Measurements from ENCODE around the gene FUT2. TPM values are rescaled to one million over a fixed set of nuclear protein-coding genes. Genes with fewer than 3 reads are reported as not detected.

FUT2 gene
- 100 to 1,000 TPM in 3 of 4 donors, 10 to 100 TPM in 1; 64.8 to 201 (median 117) TPM for polyA plus RNA-seq
- long read RNA-seq, donor 1, partial matches to known transcripts, result 0 of 2 reads
- long read RNA-seq, donor 1, other reads (novel, unspliced or antisense), result 0 of 2 reads
- long read RNA-seq, donor 2, partial matches to known transcripts, result 0 of 2 reads
- long read RNA-seq, donor 2, other reads (novel, unspliced or antisense), result 0 of 2 reads
- long read RNA-seq, donor 3, partial matches to known transcripts, result 0 of 6 reads
- long read RNA-seq, donor 3, other reads (novel, unspliced or antisense), result 0 of 6 reads
- long read RNA-seq, donor 4, result 0 reads
- long read RNA-seq, donor 5, partial matches to known transcripts, result 6 of 10 reads
- long read RNA-seq, donor 5, other reads (novel, unspliced or antisense), result 0 of 10 reads
- long read RNA-seq, donor 6, transcript FUT2-204 (2 exons, 771 nt), result major isoform, 6 of 8 reads
- long read RNA-seq, donor 6, partial matches to known transcripts, result 0 of 8 reads
- long read RNA-seq, donor 6, other reads (novel, unspliced or antisense), result 0 of 8 reads
- long read RNA-seq, donor 7, result 0 reads
- long read RNA-seq, donor 8, result 0 reads
- long read RNA-seq, donor 9, partial matches to known transcripts, result 0 of 3 reads
- long read RNA-seq, donor 9, other reads (novel, unspliced or antisense), result 0 of 3 reads
- long read RNA-seq, donor 10, partial matches to known transcripts, result 0 of 3 reads
- long read RNA-seq, donor 10, other reads (novel, unspliced or antisense), result 0 of 3 reads

GRCh38 chr19:48695743-48696352 lies at the start of gene FUT2:
TSS of gene FUT2 (plus strand) at chr19:48695971. CDS start at chr19:48702957, 6,986 bp downstream.
- H3K4me1 ChIP-seq (ENCODE audit: control insufficient read depth in 3 of 3, insufficient read depth in 2 of 3, low read depth in 1 of 3, low read length in 2 of 3), result peaks cover 0 to 19% (median 0%) of the 10 kb centered on the region in 3 donors
- DNase-seq (peak; percentile 96 to 97), FAIRE-seq (no peak)
- 15 to 38% (median 25%) methylated on average over 14 to 16 of the region's 16 CpGs for WGBS, 3 donors
- peaks cover 0 to 24% (median 0%) of the 10 kb centered on the region in 3 donors for H3K36me3 ChIP-seq (ENCODE audit: control insufficient read depth in 3 of 3, insufficient read depth in 2 of 3, low read depth in 1 of 3, low read length in 3 of 3)
- H3K4me3 ChIP-seq (ENCODE audit: low read depth in 1 of 3, low read length in 3 of 3), result peak within 1 kb of the TSS; percentile 54 to 96 (median 60)
- H3K9me3 ChIP-seq (ENCODE audit: control insufficient read depth in 2 of 2, insufficient read depth in 1 of 2, low read depth in 1 of 2, low read length in 1 of 2), result peaks cover 0 to 10% of the 10 kb centered on the region in 2 donors
- H3K27ac ChIP-seq (ENCODE audit: low read depth in 1 of 3, low read length in 2 of 3), result peak within 1 kb of the TSS; percentile 80 to 97 (median 91)
- peaks cover 0 to 8% (median 0%) of the 10 kb centered on the region in 3 donors for H3K27me3 ChIP-seq (ENCODE audit: control insufficient read depth in 3 of 3, insufficient read depth in 3 of 3, low read length in 3 of 3)

GRCh38 chr19:48646001-48646721 lies 49.6 kb upstream of the FUT2 start, which contains the start of gene CA11:
TSS of gene CA11 (minus strand) at chr19:48646187. CDS start at chr19:48645632, 555 bp downstream.
- FAIRE-seq (no peak), DNase-seq (peak; percentile 85 to 93)
- H3K4me1 ChIP-seq (ENCODE audit: control insufficient read depth in 3 of 3, insufficient read depth in 2 of 3, low read depth in 1 of 3, low read length in 2 of 3), result peaks cover 0 to 16% (median 0%) of the 10 kb centered on the region in 3 donors
- peak within 1 kb of the TSS; percentile 34 to 76 (median 67) for H3K27ac ChIP-seq (ENCODE audit: low read depth in 1 of 3, low read length in 2 of 3)
- WGBS, 3 donors, result 1% methylated on average over 31 to 33 of the region's 33 CpGs
- no peaks in the 10 kb centered on the region for H3K9me3 ChIP-seq (ENCODE audit: control insufficient read depth in 2 of 2, insufficient read depth in 1 of 2, low read depth in 1 of 2, low read length in 1 of 2)
- peak within 1 kb of the TSS; percentile 17 to 54 (median 50) for H3K4me3 ChIP-seq (ENCODE audit: low read depth in 1 of 3, low read length in 3 of 3)
- no peaks in the 10 kb centered on the region for H3K36me3 ChIP-seq (ENCODE audit: control insufficient read depth in 3 of 3, insufficient read depth in 2 of 3, low read depth in 1 of 3, low read length in 3 of 3)
- peaks cover 0 to 3% (median 0%) of the 10 kb centered on the region in 3 donors for H3K27me3 ChIP-seq (ENCODE audit: control insufficient read depth in 3 of 3, insufficient read depth in 3 of 3, low read length in 3 of 3)

GRCh38 chr19:48646722-48647216 lies 49.0 kb upstream of the FUT2 start:
- DNase-seq (no peak), FAIRE-seq (no peak)
- H3K4me3 ChIP-seq (ENCODE audit: low read depth in 1 of 3, low read length in 3 of 3), result peak overlapping the region in 1 of 3 donors; percentile 50

DNA sequence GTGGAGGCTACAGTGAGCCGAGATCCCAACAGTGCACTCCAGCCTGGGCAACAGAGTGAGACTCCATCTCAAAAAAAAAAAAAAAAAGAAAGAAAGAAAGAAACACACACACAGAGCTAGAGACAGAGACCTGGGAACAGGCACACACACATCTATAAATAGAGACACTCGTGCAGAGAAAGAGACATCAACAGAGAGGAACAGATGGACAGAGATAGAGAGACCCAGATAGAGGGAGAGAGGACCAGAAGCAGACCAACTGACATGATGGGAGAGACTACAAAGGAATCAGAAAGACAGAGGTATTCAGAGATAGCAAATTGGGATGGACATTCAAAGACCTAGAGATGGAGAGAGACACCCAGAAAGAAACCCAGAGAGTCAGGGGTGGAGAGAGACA lies 47.6 kb upstream of the FUT2 start:
- no peak overlapping the region for H3K27ac ChIP-seq (ENCODE audit: low read depth in 1 of 3, low read length in 2 of 3)
- H3K9me3 ChIP-seq (ENCODE audit: control insufficient read depth in 2 of 2, insufficient read depth in 1 of 2, low read depth in 1 of 2, low read length in 1 of 2), result no peaks in the 10 kb centered on the region
- WGBS, 3 donors, result 75 to 89% (median 79%) methylated on average over 2 of the region's 2 CpGs
- no peak overlapping the region for H3K4me3 ChIP-seq (ENCODE audit: low read depth in 1 of 3, low read length in 3 of 3)
- FAIRE-seq (no peak), DNase-seq (no peak)
- peaks cover 0 to 16% (median 0%) of the 10 kb centered on the region in 3 donors for H3K4me1 ChIP-seq (ENCODE audit: control insufficient read depth in 3 of 3, insufficient read depth in 2 of 3, low read depth in 1 of 3, low read length in 2 of 3)
- H3K27me3 ChIP-seq (ENCODE audit: control insufficient read depth in 3 of 3, insufficient read depth in 3 of 3, low read length in 3 of 3), result peaks cover 0 to 3% (median 0%) of the 10 kb centered on the region in 3 donors
- H3K36me3 ChIP-seq (ENCODE audit: control insufficient read depth in 3 of 3, insufficient read depth in 2 of 3, low read depth in 1 of 3, low read length in 3 of 3), result no peaks in the 10 kb centered on the region

More at GRCh38 chr19:48646722-48647216, 49.0 kb upstream of the FUT2 start:
- WGBS, 3 donors, result 10 to 30% (median 26%) methylated on average over 3 to 9 of the region's 10 CpGs
- Histone ChIP-seq H3K4me1 (ENCODE audit: control insufficient read depth in 3 of 3, insufficient read depth in 2 of 3, low read depth in 1 of 3, low read length in 2 of 3) (peaks cover 0 to 16% (median 0%) of the 10 kb centered on the region in 3 donors), H3K9me3 (ENCODE audit: control insufficient read depth in 2 of 2, insufficient read depth in 1 of 2, low read depth in 1 of 2, low read length in 1 of 2) (no peaks in the 10 kb centered on the region), H3K27me3 (ENCODE audit: control insufficient read depth in 3 of 3, insufficient read depth in 3 of 3, low read length in 3 of 3) (peaks cover 0 to 3% (median 0%) of the 10 kb centered on the region in 3 donors), H3K27ac (ENCODE audit: low read depth in 1 of 3, low read length in 2 of 3) (no peak overlapping the region), H3K36me3 (ENCODE audit: control insufficient read depth in 3 of 3, insufficient read depth in 2 of 3, low read depth in 1 of 3, low read length in 3 of 3) (no peaks in the 10 kb centered on the region)

GRCh38 chr19:48650974-48651682 lies 44.6 kb upstream of the FUT2 start:
- no peak for DNase-seq
- Histone ChIP-seq H3K27me3 (ENCODE audit: control insufficient read depth in 3 of 3, insufficient read depth in 3 of 3, low read length in 3 of 3) (no peaks in the 10 kb centered on the region), H3K9me3 (ENCODE audit: control insufficient read depth in 2 of 2, insufficient read depth in 1 of 2, low read depth in 1 of 2, low read length in 1 of 2) (no peaks in the 10 kb centered on the region), H3K4me1 (ENCODE audit: control insufficient read depth in 3 of 3, insufficient read depth in 2 of 3, low read depth in 1 of 3, low read length in 2 of 3) (peaks cover 0 to 8% (median 0%) of the 10 kb centered on the region in 3 donors), H3K4me3 (ENCODE audit: low read depth in 1 of 3, low read length in 3 of 3) (no peak overlapping the region), H3K27ac (ENCODE audit: low read depth in 1 of 3, low read length in 2 of 3) (no peak overlapping the region), H3K36me3 (ENCODE audit: control insufficient read depth in 3 of 3, insufficient read depth in 2 of 3, low read depth in 1 of 3, low read length in 3 of 3) (no peaks in the 10 kb centered on the region)
- FAIRE-seq, result no peak
- WGBS, 3 donors, result 82 to 87% (median 83%) methylated on average over 12 of the region's 12 CpGs

DNA sequence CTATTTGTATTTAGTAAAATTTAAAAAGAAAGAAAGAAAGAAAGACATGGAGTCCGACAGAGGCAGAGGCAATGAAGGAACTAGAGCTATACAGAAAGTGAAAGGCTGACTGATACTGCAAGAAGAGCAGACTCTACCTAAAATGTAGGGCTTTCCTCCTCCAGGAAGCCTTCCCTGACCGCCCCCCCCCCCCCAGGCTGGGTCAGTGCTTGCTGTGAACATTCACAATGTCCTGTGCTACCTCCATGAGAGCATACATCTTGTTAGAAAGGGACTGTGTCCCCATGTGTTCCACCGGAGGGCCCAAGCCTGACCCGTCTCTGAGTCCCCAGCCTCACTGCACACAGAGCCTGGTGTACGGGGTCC lies 44.1 kb upstream of the FUT2 start:
- Histone ChIP-seq H3K36me3 (ENCODE audit: control insufficient read depth in 3 of 3, insufficient read depth in 2 of 3, low read depth in 1 of 3, low read length in 3 of 3) (no peaks in the 10 kb centered on the region), H3K9me3 (ENCODE audit: control insufficient read depth in 2 of 2, insufficient read depth in 1 of 2, low read depth in 1 of 2, low read length in 1 of 2) (no peaks in the 10 kb centered on the region), H3K27ac (ENCODE audit: low read depth in 1 of 3, low read length in 2 of 3) (no peak overlapping the region), H3K4me3 (ENCODE audit: low read depth in 1 of 3, low read length in 3 of 3) (no peak overlapping the region), H3K27me3 (ENCODE audit: control insufficient read depth in 3 of 3, insufficient read depth in 3 of 3, low read length in 3 of 3) (no peaks in the 10 kb centered on the region), H3K4me1 (ENCODE audit: control insufficient read depth in 3 of 3, insufficient read depth in 2 of 3, low read depth in 1 of 3, low read length in 2 of 3) (peaks cover 0 to 5% (median 0%) of the 10 kb centered on the region in 3 donors)
- WGBS, 3 donors, result 65 to 86% (median 77%) methylated on average over 5 of the region's 5 CpGs
- FAIRE-seq, result no peak
- no peak for DNase-seq

DNA sequence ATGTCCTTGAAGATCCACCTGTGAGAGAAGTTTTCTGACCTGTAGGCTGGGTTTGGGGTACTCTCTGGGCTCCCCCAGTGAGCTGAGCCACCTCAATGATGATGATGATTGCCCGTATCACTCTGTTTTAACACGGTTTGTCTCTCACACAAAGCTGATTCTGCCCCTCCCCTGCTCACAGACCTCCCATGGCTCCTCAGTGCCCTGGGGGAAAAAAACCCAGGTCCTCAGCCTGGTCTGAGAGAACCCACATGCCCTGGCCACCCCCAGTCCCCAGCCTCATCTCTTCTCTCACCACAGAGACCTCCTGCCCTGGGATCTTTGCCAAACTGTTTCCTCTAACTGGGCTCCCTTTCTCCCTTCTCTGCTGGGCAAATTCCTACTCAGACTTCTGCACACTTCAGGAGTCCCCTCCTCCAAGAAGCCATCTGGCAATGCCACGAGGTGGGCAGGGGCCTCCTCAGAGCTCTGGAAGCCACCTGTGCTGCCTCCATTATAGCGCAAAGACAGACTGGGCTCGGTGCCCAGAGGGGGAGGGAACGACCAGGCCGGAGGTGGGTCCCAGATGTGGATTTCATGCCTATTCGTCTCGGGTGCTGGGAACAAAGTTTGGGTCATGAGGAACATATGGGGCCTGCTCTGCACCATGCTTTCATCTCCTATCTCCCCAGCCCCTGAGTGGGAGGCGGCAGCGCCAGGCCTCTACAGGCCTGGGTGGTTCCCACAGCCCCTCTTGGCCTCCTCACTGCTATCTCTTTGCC lies 41.3 kb upstream of the FUT2 start:
- Histone ChIP-seq H3K4me3 (ENCODE audit: low read depth in 1 of 3, low read length in 3 of 3) (no peak overlapping the region), H3K36me3 (ENCODE audit: control insufficient read depth in 3 of 3, insufficient read depth in 2 of 3, low read depth in 1 of 3, low read length in 3 of 3) (no peaks in the 10 kb centered on the region), H3K4me1 (ENCODE audit: control insufficient read depth in 3 of 3, insufficient read depth in 2 of 3, low read depth in 1 of 3, low read length in 2 of 3) (peaks cover 0 to 5% (median 0%) of the 10 kb centered on the region in 3 donors), H3K9me3 (ENCODE audit: control insufficient read depth in 2 of 2, insufficient read depth in 1 of 2, low read depth in 1 of 2, low read length in 1 of 2) (no peaks in the 10 kb centered on the region), H3K27ac (ENCODE audit: low read depth in 1 of 3, low read length in 2 of 3) (no peak overlapping the region), H3K27me3 (ENCODE audit: control insufficient read depth in 3 of 3, insufficient read depth in 3 of 3, low read length in 3 of 3) (no peaks in the 10 kb centered on the region)
- FAIRE-seq (no peak), DNase-seq (no peak)
- WGBS, 3 donors, result 39 to 41% (median 41%) methylated on average over 11 of the region's 11 CpGs

Data from small intestine (tissue), 16 donors.